Stimulated activated CD4-positive, alpha-beta T cell treated with anti-CD3 and anti-CD28 coated beads, Interleukin-1b, Interleukin-23, amount 100 ng/mL, for 4 hours (primary cell): Measurements from ENCODE around the gene SUMO4.
"Not testable (repeated sequence)": the region's sequence is repeated elsewhere in the genome, so short reads cannot be mapped to it uniquely, and the experiment has no call there.

Experiments
- DNase-seq, 2 donors: peaks; one replicate each; pipeline ENCODE4 v3.0.0-alpha.2; 2020; ENCODE audit warnings: low read depth in 2 of 2

SUMO4 gene

GRCh38 chr6:149431905-149432775 is 32.1 kb downstream of the SUMO4 start:
- DNase-seq = peak; percentile 86 to 89

GRCh38 chr6:149433405-149433804 is 33.3 kb downstream of the SUMO4 start:
- no peak for DNase-seq

GRCh38 chr6:149433881-149434280 is 33.8 kb downstream of the SUMO4 start:
- no peak for DNase-seq

GRCh38 chr6:149435919-149436586 is 36.0 kb downstream of the SUMO4 start:
- DNase-seq = no peak

GRCh38 chr6:149436647-149437046 is 36.6 kb downstream of the SUMO4 start:
- no peak for DNase-seq

GRCh38 chr6:149437212-149437611 is 37.1 kb downstream of the SUMO4 start:
- no peak for DNase-seq

- DNase-seq = no peak
Measured at GRCh38 chr6:149438855-149439254, 38.8 kb downstream of the SUMO4 start.

- no peak for DNase-seq
Measured at GRCh38 chr6:149439626-149440025, 39.6 kb downstream of the SUMO4 start.

GRCh38 chr6:149440735-149441671 is 40.9 kb downstream of the SUMO4 start:
- DNase-seq = no peak

GRCh38 chr6:149441740-149442139 is 41.7 kb downstream of the SUMO4 start:
- DNase-seq = no peak

GRCh38 chr6:149443411-149444181 is 43.5 kb downstream of the SUMO4 start:
- no peak for DNase-seq

GRCh38 chr6:149444360-149445094 is 44.5 kb downstream of the SUMO4 start:
- not testable (repeated sequence) for DNase-seq

- DNase-seq = no peak
Measured at GRCh38 chr6:149445095-149445466, 45.0 kb downstream of the SUMO4 start.

- no peak for DNase-seq
Measured at GRCh38 chr6:149445573-149445972, 45.5 kb downstream of the SUMO4 start.

GRCh38 chr6:149446791-149447376 is 46.8 kb downstream of the SUMO4 start:
- DNase-seq = no peak

- no peak for DNase-seq
Measured at GRCh38 chr6:149448821-149449453, 48.9 kb downstream of the SUMO4 start.

GRCh38 chr6:149449831-149450678 is 50.0 kb downstream of the SUMO4 start:
- no peak for DNase-seq
